ENCODE results near the gene DBX2.

Gene DBX2

GRCh38 chr12:45042599-45042998, 8.3 kb downstream of the DBX2 start:
- H3K4me3 ChIP-seq (ENCODE audit: low read depth, low read length) = no peak overlapping the region
- TF ChIP-seq CTCF (IDR thresholded peaks at IDR 0.05; ENCODE audit: low read depth, low read length) = no peak

DNA sequence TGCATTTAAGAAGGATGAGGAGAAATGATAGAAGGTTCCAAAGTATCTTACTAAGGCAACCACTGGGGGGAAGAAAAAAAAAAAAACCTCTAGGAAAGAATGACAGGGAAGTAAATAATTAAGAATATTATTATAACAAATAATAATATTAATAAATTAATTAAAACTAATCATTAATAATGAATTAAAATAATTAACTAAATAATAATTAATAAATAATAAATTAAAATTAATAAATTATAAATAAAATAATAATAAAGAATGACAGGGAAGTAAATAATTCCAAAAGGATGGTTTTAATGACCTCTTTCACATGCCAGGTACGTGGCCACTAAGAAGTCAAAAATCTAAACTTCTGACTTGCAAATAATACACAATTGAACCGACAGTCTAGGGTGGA, 9.9 kb downstream of the DBX2 start:
- no peak for TF ChIP-seq CTCF (IDR thresholded peaks at IDR 0.05; ENCODE audit: low read depth, low read length)

DNA sequence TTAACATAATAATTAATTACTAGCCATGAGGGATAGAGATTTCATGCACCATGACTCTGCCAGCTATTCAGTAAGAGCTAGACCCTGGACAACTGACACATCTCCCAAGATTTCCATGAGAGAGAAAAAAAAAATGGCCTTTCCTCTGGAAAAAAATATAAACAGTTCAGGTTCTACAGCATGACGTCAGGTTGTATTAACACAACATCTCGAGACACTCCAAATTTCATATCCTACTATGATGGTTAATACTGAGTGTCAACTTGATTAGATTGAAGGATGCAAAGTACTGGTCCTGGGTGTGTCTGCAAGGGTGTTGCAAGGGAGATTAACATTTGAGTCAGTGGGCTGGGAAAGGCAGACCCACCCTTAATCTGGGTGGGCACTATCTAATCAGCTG, 11.1 kb downstream of the DBX2 start:
- H3K4me3 ChIP-seq (ENCODE audit: low read depth, low read length) = no peak overlapping the region
- no peak for TF ChIP-seq CTCF (IDR thresholded peaks at IDR 0.05; ENCODE audit: low read depth, low read length)

More for the DNA sequence above, 9.9 kb downstream of the DBX2 start:
- no peak overlapping the region for H3K4me3 ChIP-seq (ENCODE audit: low read depth, low read length)

DNA sequence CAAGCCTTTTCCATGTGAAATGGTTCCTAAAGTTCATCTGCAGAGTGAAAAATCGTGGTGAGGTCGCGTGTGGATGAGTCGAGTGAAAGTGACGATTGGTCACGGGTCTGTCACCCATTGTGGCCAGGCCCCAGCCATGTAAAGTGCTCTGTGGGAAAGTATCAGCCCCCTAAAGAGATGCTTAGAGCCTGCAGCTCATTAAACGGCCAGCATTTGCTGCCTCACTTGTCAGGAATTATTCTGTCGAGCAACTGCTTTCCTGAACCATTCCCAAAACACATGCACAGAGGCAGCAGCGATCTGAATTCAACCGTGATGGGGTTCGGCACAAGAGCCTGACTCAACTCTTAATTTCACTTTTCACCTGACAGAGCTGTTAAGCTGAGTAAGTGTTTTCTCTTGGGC, 16.0 kb downstream of the DBX2 start:
- TF ChIP-seq CTCF (IDR thresholded peaks at IDR 0.05; ENCODE audit: low read depth, low read length) = no peak
- no peak overlapping the region for H3K4me3 ChIP-seq (ENCODE audit: low read depth, low read length)

DNA sequence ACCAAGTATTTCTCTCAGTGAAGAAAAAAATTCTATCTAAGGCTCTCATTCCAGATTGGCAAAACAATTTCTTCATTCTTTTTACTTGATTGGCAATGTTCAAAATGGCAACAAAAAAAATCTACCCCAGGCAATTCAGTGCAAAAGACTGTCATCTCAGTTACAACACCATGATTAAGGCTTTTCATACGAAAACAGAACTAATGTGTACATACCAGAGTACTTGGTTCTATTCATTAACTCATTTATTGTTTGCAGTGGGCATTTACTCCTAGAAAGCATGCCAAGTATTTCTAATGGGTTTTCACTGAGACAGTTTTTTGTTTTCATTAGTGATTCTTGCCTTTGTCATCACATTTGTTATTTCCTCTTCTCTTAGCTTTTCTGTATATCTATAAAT, 33.0 kb downstream of the DBX2 start:
- TF ChIP-seq CTCF (IDR thresholded peaks at IDR 0.05; ENCODE audit: low read depth, low read length) = no peak
- H3K4me3 ChIP-seq (ENCODE audit: low read depth, low read length) = no peak overlapping the region

DNA sequence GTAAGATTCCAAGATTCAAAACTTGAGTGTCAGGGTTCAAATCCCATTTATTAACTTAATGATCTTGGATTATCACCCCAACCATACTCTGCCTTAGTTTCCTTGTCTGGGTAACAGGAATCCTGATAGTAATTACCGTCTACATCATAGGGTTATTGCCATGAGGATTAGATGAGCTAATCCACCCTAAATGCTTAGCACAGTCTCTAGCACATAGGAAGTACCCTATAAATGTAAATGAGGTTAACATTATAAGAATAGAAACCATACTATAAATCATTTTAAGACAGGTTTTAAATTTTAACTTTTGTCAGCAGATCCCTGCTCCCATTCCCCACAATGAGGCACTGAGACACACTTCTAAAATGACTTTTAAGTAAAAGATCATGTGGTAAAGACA, 36.5 kb downstream of the DBX2 start:
- H3K4me3 ChIP-seq (ENCODE audit: low read depth, low read length) = no peak overlapping the region
- no peak for TF ChIP-seq CTCF (IDR thresholded peaks at IDR 0.05; ENCODE audit: low read depth, low read length)

DNA sequence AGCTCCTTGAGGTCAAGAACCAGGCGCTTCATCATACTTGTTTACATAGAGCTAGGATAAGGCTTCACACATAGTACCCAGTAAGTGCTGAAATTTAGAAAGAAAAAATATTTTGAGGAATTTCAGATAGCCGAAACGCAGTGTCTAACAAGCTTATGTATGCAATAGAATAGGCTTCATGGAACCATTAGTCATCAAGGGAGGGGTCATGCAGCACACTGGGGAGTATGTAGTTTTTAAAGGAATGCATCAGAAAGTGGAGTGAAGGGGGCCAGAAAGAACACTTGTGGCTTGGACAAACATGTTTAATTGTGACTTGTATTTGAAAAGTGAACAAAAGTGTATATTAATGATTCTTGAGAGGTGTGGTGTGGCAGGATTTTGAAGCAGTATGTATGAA, 38.1 kb downstream of the DBX2 start:
- no peak overlapping the region for H3K4me3 ChIP-seq (ENCODE audit: low read depth, low read length)
- no peak for TF ChIP-seq CTCF (IDR thresholded peaks at IDR 0.05; ENCODE audit: low read depth, low read length)
